IPS DF 4.7 (cell line): ENCODE results near the gene GPBAR1.
A peak's percentile ranks its signal among the peaks of the same experiment; 100 is the strongest.

Experiments used
- DNase-seq: peaks from one replicate; pipeline ENCODE4 v3.0.0-alpha.2; 2013; ENCODE audit warnings: low spot score; ENCODE audit errors: extremely low read depth

Gene GPBAR1, protein sequence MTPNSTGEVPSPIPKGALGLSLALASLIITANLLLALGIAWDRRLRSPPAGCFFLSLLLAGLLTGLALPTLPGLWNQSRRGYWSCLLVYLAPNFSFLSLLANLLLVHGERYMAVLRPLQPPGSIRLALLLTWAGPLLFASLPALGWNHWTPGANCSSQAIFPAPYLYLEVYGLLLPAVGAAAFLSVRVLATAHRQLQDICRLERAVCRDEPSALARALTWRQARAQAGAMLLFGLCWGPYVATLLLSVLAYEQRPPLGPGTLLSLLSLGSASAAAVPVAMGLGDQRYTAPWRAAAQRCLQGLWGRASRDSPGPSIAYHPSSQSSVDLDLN

GRCh38 chr2:218260742-218261422 is at the start of gene GPBAR1:
Gene GPBAR1, plus strand, starts transcription at chr2:218261015. Its CDS starts 1,710 bp downstream, at chr2:218262725.
- DNase-seq = no peak

DNA sequence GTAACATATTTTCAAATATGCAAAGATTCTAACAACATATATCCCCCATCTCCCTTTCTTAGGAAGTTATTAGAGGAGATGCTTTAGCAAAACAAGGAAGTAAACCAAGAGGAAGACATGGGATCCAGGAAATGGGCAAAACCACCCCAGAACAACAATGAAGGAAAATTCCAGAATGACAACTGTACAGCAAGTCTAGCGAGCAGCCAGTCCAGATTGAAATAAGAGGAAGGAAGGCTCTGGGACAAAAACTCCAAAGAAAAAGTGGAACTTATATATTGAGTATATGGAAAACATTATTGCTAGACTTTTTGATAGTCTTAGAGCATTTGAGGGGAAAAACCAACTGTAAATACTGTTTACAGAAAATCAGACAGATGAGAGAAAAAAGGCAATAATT is 46.7 kb upstream of the GPBAR1 start:
- DNase-seq = no peak

- DNase-seq = no peak
Observed at GRCh38 chr2:218216336-218216673, 44.5 kb upstream of the GPBAR1 start.

DNA sequence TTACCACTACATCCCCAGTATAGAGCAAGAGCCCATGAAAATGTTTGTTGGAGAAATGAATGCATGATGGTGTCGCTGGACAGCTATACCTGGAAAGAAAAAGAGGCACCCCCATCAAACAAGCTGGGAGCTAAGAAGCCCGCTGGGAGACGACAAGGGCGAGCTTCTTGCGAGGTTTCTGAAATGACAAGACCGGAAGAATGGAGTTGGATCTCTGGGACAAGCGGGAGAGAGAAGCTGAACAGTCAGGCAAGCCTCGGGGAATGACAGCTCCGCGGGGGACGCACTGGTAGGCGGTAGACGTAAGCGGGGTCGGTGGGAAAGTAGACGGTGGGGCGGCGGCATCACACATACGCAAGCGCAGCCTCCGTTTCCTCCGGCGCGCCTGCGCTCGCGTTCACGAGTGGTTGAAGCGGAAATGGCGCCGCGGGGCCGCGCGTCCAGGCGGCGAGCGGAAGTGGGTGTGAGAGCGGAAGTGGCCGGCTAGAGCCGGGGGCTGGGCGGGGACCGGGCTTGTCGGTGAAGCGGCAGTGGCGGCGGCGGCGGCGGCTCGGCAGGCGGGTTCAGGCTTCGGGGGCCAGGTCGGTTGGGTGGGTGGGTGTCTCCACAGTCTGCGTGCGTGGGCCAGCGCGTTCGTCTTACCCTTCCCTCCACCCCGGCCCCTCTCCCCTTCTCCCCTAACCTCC is 44.0 kb upstream of the GPBAR1 start, which contains the start of gene ARPC2:
ARPC2 (plus strand) TSS at position 516 of the 686 bp plus-strand sequence. CDS start 282 bp downstream, outside the sequence.
- peak; percentile 51 for DNase-seq

DNA sequence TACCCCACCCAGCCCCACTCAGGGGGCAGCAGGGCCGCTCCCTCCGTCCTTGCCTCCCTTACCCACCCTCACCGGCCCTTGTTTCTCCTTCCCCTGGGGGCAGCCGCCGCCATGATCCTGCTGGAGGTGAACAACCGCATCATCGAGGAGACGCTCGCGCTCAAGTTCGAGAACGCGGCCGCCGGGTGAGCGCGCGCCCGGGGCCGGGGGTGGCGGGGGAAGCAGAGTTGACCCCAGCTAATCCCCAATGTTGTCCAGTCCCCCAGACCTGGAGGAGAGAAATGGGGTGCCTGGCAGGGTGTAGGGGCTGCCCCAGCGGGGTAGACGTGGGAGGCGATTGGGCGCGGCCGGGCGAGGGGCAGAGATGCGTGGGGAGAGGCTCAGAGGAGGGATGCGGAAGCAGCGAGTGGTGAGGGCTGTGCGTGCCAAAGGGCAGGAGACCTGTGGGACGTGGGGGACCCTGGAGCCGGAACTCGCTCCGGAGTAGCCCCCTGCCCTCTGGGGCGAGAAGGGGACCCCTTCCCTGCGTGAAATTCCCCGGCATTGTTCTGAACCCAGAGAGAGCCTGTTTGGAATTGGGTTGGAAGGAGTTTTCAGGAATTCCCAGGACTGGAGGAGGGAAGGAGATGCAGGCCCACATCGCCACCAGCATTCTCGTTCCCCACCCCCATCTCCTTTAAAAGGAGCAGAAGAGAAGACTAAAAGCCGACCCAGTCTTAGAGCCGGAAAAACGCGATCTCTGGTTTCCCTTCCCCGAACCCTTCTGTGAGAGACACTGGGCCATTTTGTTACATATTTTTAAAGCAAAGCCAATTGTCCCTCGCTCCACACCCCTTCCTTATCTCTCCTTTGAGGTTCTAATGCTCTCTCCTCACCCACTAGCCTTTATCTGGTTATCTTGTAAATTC is 43.2 kb upstream of the GPBAR1 start:
- no peak for DNase-seq

DNA sequence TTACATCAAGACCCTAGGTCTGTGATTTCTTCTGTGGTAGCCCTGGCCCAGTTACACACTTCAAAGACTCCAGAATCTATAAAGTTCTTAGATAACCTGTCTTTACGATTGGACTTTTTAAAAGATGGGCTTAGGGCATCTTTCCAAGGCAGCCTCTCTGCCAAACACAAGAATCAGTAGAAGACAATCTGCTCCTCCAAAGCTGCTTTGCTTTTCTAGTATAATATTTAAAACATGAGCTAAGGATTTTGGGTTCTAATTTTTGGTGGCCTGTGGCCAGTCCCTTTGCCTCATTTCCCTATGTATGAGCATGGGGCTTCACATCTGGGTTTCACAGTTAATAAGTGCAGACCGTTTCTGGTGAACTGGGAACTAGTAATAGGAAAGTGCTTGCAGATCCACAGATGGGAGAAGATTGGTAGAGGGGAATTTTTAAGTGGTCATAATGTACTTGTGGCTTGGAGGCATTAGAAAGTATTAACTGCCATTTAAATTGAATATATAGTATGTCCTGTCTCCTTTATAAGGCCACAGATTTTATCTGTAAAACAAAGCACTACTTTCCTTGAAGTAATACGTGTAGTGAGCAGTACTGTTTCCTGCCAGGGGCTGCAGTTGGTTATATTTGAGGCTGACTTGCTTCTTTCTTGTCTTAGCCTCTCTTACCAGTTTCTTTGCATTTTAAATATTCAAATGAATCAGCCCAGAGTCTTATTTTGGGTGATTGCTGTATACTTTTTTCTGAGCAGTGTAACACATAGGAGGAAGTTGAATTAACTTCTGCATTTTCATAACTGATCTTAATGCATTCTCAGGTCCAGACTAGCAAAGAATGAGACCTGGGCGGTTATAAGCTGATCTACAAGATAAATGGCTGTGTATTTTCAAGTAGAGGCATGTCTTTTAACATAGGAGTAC is 42.3 kb upstream of the GPBAR1 start:
- no peak for DNase-seq

- DNase-seq = no peak
Observed at GRCh38 chr2:218219934-218220333, 40.9 kb upstream of the GPBAR1 start.

- DNase-seq = no peak
Observed at GRCh38 chr2:218221000-218221399, 39.8 kb upstream of the GPBAR1 start.

DNA sequence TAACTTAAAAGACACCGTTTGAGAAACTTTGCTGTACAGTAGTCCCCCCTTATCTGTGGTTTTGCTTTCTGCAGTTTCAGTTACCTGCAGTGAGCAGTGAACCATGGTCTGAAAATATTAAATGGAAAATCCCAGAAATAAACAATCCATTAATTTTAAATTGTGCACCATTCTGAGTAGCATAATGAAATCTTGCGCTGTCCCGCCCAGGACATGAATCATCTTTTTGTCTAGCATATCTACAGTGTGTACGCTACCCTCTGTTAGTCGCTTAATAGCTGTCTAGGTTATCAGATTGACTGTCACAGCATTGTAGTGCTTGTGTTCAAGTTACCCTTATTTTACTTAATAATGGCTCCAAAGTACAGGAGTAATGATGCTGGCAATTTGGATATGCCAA is 37.8 kb upstream of the GPBAR1 start:
- DNase-seq = no peak

DNA sequence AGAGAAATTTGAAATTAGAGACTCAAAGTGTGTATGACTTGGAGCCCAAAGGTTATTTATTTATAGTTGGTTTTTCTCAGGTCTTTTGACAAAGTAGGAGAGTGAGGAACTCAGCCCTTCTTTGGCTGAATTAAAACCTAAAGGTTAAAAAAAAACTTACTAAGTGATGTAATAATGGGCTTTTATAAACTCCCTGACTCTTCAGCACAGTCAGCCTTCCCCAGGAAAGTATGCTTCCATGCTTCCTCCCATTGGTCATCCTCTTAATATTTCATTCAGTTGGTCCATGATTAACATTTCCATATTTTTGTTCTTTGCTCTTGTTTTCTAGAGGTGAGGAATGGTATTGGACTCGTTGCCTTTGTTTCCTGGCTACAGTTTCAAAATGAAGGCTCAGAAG is 36.6 kb upstream of the GPBAR1 start:
- DNase-seq = no peak

DNA sequence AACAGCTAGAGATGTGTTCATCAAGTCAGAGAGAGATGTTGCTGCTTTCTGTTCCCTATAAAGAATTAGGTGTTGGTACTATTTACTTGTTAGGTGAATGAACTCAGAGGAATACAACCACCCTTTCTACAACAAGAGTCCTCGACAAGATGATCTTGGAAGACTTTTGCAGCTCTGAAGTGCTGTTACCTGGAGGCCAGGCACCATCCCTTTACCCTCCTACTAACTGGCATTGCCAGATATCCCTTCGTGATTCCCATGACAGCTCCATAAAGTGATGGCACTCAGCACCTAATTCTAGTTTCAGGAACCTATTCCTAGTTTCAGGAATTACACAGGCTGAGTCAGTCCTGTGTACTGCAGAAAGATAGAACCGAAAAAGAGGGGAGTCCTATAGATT is 33.9 kb upstream of the GPBAR1 start:
- DNase-seq = no peak

- no peak for DNase-seq
Observed at GRCh38 chr2:218228366-218229090, 32.3 kb upstream of the GPBAR1 start.

GRCh38 chr2:218229239-218229638 is 31.6 kb upstream of the GPBAR1 start:
- no peak for DNase-seq

- DNase-seq = no peak
Observed at GRCh38 chr2:218229851-218230250, 31.0 kb upstream of the GPBAR1 start.

DNA sequence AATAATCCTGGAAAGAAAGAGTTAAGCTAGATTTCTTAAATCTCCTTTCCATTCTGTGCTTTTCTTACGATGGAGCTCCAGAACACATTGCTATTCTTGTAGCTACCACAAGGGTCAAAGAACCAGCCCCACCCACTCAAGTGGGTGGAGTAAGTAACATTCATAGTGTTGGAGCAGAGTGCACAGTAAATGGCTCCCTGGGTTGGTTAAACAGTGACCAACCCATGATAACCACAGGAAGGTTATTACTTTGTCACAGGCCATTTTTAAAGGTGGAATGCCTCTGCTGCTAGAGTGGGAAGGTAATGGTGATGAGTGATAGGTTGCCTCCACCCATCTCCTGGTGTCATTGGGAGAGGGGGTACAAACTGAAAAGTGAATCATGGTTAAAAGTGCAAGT is 29.9 kb upstream of the GPBAR1 start:
- no peak for DNase-seq

- no peak for DNase-seq
Observed at GRCh38 chr2:218233543-218233942, 27.3 kb upstream of the GPBAR1 start.

- no peak for DNase-seq
Observed at GRCh38 chr2:218234521-218234920, 26.3 kb upstream of the GPBAR1 start.

- DNase-seq = no peak
Observed at GRCh38 chr2:218235017-218235416, 25.8 kb upstream of the GPBAR1 start.

DNA sequence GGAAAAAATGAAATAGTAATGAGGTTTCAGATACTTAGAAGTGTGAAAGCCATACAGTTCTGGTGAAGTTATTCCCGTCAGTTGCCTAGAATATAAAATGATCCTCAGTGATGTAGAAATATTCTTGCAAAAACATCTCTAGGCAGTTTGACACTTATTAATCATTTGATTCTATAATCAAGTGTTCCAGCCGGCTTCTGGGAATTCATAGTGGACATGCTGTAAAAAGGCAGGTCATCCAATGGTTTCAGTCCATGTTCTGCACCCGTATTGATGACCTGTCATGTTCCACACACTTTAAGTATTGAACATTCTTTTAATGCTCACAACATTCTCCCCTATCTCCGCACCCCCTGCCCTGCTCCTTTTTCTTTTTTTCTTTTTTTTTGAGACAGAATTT is 24.0 kb upstream of the GPBAR1 start:
- DNase-seq = no peak

- no peak for DNase-seq
Observed at GRCh38 chr2:218238887-218239286, 21.9 kb upstream of the GPBAR1 start.
